GM12872 (cell line): Measurements from ENCODE around the gene AOX1.

ENCODE experiments used
- TF ChIP-seq, protein P1 (sequence below): IDR thresholded peaks from 3 replicates; pipeline ENCODE4 v1.5.1; 2011; ENCODE audit warnings: low read depth, mild to moderate bottlenecking, low read length, moderate library complexity; ENCODE audit not compliant: insufficient read depth

AOX1 gene

DNA sequence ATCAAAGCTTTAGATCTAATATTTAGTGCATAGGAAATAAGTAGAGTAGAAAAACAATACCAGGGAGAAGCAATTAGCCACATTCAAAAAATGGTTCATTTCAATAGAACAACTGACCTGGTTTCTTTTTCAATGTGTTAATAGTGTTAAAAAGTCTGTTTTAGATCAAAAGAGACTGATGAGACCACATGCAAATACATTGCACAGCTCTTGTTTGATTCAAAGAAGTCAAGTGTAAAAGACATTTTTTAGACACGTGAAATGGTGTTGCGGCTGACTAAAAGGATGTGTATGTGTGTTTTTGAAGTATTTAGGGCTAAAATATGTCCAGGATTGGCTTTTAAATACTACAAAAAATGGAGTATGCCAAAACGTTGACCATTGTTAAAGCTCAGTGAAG is 1.2 kb upstream of the AOX1 start:
- TF ChIP-seq, protein P1, sequence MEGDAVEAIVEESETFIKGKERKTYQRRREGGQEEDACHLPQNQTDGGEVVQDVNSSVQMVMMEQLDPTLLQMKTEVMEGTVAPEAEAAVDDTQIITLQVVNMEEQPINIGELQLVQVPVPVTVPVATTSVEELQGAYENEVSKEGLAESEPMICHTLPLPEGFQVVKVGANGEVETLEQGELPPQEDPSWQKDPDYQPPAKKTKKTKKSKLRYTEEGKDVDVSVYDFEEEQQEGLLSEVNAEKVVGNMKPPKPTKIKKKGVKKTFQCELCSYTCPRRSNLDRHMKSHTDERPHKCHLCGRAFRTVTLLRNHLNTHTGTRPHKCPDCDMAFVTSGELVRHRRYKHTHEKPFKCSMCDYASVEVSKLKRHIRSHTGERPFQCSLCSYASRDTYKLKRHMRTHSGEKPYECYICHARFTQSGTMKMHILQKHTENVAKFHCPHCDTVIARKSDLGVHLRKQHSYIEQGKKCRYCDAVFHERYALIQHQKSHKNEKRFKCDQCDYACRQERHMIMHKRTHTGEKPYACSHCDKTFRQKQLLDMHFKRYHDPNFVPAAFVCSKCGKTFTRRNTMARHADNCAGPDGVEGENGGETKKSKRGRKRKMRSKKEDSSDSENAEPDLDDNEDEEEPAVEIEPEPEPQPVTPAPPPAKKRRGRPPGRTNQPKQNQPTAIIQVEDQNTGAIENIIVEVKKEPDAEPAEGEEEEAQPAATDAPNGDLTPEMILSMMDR: no peak

DNA sequence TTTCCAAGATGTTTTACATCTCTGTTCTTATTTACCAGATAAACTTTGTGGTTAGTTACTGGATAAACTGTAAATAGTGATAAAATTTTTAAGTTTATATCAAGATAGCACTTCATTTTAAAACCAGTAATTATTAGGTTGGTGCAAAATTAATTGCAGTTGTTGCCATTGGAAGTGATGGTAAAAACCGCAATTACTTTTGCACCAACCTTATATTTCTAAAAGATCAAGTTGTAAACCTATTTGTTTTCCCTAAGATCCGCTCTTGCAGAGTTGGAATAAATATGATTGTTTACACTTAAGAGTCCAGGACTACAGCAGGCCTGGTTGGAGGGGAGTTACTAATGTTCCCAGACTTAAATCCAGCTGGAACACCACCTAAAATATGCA is 479 bp upstream of the AOX1 start:
- TF ChIP-seq, protein P1: no peak

DNA sequence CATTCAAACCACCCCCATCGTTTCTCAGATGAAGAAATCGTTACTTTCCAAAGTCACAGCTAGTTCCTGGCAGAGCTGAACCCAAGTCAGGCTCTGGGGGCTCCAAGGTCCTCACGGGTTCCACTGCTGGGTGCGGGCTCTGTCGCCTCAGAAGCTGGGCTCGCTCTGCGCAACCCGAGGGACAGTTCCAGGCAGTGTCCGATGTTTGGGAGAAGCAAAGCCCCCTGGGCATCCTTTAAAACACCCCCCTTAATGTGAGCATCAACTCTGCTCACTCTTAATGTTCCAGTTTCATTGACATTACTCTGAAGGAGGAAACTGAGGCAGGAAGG is 796 bp downstream of the AOX1 start:
- TF ChIP-seq, protein P1: no peak

DNA sequence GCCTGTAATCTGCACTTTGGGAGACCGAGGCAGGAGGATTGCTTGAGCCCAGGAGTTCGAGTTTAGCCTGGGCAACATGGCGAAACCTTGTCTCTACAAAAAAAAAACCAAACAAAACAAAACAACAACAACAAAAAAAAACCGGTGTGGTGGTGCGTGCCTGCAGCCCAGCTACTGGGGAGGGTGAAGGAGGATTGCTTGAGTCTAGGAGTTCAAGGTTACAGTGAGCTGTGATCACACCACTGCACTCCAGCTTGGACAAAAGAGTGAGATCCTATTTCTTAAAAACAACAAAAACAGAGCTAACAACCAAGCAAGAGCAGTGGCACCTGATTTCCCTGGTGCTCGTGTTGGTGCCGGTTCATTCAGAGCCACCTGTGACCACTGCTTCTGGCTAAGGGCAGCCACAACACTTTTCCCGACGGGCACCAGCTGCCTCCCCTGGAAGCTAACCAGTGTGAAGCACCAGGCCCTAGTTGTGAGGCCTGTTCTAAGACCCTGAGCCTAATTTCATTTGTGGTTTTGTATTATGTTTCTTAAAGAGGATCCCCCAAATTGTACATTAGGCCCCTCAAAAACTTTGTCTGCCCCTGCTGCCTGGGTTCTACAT is 1.3 kb downstream of the AOX1 start:
- TF ChIP-seq, protein P1: no peak

DNA sequence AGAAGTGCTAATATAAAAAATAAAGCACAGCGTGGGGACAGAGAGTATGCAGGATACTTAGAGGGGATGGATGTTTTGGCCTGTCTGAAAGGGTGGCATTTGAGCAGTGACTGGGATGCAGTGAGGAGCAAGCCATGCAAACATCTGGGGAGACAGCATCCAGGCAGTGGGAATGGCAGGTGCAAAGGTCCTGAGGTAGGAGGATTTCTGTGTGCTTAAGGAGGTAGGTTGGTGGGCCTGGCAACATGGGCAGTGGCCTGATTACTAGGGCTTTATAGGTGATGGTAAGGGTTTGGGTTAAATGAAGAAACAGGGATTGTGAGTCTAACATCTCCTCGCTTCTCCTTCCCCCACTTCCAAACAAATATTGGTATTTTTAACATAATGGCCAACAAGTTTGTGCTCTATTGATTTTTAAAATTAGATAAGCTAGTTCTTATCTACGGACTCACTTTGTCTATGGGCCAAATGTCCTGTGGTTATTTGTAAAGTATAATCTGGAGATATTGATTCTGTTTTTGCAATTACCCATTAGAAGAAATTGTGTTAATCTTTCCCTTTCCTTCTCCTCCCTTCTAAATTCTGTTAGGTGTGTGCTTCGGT is 2.4 kb downstream of the AOX1 start:
- TF ChIP-seq, protein P1: no peak

DNA sequence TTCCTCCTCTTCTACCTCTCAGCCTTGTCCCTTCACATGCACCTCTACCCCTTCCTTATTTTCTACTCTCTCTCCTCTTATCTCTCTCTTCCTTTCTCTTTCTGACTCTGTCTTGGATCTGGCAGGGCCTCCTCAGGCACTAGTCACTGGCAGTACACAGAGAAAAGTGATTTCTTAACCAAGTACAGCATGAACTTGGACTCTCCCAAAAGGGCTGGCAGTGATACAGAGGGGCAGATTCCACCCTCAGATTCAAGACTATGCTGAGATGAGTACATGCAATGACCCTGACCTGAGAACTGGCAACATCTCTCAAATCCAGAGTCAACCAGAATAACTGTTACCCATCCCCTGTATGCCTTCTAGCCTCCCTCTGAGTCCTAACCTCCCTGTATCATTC is 4.3 kb downstream of the AOX1 start:
- TF ChIP-seq, protein P1: no peak

DNA sequence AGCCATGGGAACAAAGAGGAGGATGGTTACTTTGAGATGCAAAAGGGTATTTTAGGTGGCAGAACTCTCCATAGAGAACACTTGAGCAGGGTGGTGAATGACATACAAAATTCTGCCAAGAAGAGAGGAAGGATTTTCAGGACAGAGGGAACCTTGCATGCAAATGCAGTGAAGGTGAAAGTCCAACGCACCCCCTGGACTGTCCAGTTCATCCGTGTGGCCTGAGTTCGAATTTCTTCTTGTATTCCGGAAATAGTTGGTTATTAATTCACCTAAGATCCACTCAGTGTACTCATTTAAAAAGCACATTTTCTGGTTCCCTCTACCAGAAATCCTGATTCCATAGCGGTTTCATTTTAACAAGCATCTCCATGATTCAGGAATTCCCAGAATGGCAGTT is 5.5 kb downstream of the AOX1 start:
- TF ChIP-seq, protein P1: no peak
